ENCODE results near the gene LRRK2. TPM values are rescaled to one million over a fixed set of nuclear protein-coding genes. Genes with fewer than 3 reads are reported as not detected.

LRRK2 gene
- polyA plus RNA-seq, 1 donor (not counting 4 experiments of a cell fraction or from before 2014, with no cell fraction given), result 0.25 TPM

GRCh38 chr12:40376533-40377267, 151.9 kb downstream of the LRRK2 start:
- no peaks in the 10 kb centered on the region for H4K20me1 ChIP-seq (ENCODE audit: control insufficient read depth, extremely low read depth, insufficient read depth, low read length)
- TF ChIP-seq EZH2 (IDR thresholded peaks at IDR 0.05; ENCODE audit: low read length) (no peak), CTCF (optimal IDR thresholded peaks at IDR 0.05 in 1 of 3, IDR thresholded peaks at IDR 0.05 in 1 of 3, conservative IDR thresholded peaks at IDR 0.05 in 1 of 3; ENCODE audit: extremely low read depth in 1 of 3, insufficient read depth in 2 of 3, low read length in 3 of 3) (no peak)
- H3K9me1 ChIP-seq (ENCODE audit: control insufficient read depth, extremely low read depth, insufficient read depth, low read length), result no peaks in the 10 kb centered on the region
- dilution Hi-C loops (cut with MboI; ENCODE audit: extremely low pct_ligation_motif_present, low sequenced_read_pairs), result no loop called here
- no peak overlapping the region for H3K27ac ChIP-seq (ENCODE audit: control insufficient read depth, insufficient read depth, low read length)
- DNase-seq (ENCODE audit: low read depth, low spot score), result no peak
- H3K79me2 ChIP-seq (ENCODE audit: control insufficient read depth, insufficient read depth, low read length), result no peaks in the 10 kb centered on the region
- H3K4me2 ChIP-seq (ENCODE audit: control insufficient read depth, extremely low read depth, insufficient read depth, low read depth, low read length), result no peak overlapping the region
- no peak overlapping the region for H2AFZ ChIP-seq (ENCODE audit: control insufficient read depth, low read length)
- H3K9ac ChIP-seq (ENCODE audit: control insufficient read depth, extremely low read depth, insufficient read depth, low read length), result no peak overlapping the region
- no peaks in the 10 kb centered on the region for H3K4me1 ChIP-seq (ENCODE audit: control insufficient read depth, extremely low read depth, insufficient read depth, low read length)
- H3K36me3 ChIP-seq (ENCODE audit: control insufficient read depth in 2 of 2, extremely low read depth in 1 of 2, insufficient read depth in 2 of 2, low read length in 2 of 2), result no peaks in the 10 kb centered on the region
- no peaks in the 10 kb centered on the region for H3K27me3 ChIP-seq (ENCODE audit: control insufficient read depth, extremely low read depth, insufficient read depth, low read length)
- H3K9me3 ChIP-seq (ENCODE audit: control insufficient read depth, low read depth, low read length), result no peaks in the 10 kb centered on the region
- no peak for FAIRE-seq
- H3K4me3 ChIP-seq (ENCODE audit: control insufficient read depth in 2 of 3, extremely low read depth in 1 of 3, insufficient read depth in 2 of 3, low read depth in 1 of 3, low read length in 3 of 3), result no peak overlapping the region

DNA sequence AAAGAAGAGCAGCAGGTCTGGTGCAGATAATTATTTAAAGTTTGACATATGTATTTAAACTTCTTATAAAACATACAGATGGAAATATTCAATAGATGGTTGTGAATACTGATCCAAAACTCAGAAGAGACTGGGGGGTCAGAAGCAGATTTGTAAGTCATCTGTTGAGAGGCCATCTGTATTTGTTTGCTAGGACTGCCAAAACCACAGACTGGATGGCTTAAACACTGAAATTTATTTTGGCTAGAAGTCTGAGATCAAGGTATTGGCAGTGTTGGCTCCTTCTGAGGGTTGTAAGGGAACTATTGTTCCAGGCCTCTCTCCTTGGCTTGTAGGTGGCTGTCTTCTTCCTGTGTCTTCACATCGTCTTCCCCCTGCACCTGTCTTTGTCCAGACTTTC, 153.9 kb downstream of the LRRK2 start:
- dilution Hi-C loops (cut with MboI; ENCODE audit: extremely low pct_ligation_motif_present, low sequenced_read_pairs), result no loop called here
- H4K20me1 ChIP-seq (ENCODE audit: control insufficient read depth, extremely low read depth, insufficient read depth, low read length), result no peaks in the 10 kb centered on the region
- FAIRE-seq, result no peak
- H3K4me3 ChIP-seq (ENCODE audit: control insufficient read depth in 2 of 3, extremely low read depth in 1 of 3, insufficient read depth in 2 of 3, low read depth in 1 of 3, low read length in 3 of 3), result no peak overlapping the region
- no peak for DNase-seq (ENCODE audit: low read depth, low spot score)
- H3K9ac ChIP-seq (ENCODE audit: control insufficient read depth, extremely low read depth, insufficient read depth, low read length), result no peak overlapping the region
- H3K27ac ChIP-seq (ENCODE audit: control insufficient read depth, insufficient read depth, low read length), result no peak overlapping the region
- no peaks in the 10 kb centered on the region for H3K9me3 ChIP-seq (ENCODE audit: control insufficient read depth, low read depth, low read length)
- no peak overlapping the region for H2AFZ ChIP-seq (ENCODE audit: control insufficient read depth, low read length)
- H3K9me1 ChIP-seq (ENCODE audit: control insufficient read depth, extremely low read depth, insufficient read depth, low read length), result no peaks in the 10 kb centered on the region
- H3K4me2 ChIP-seq (ENCODE audit: control insufficient read depth, extremely low read depth, insufficient read depth, low read depth, low read length), result no peak overlapping the region
- H3K27me3 ChIP-seq (ENCODE audit: control insufficient read depth, extremely low read depth, insufficient read depth, low read length), result no peaks in the 10 kb centered on the region
- no peaks in the 10 kb centered on the region for H3K36me3 ChIP-seq (ENCODE audit: control insufficient read depth in 2 of 2, extremely low read depth in 1 of 2, insufficient read depth in 2 of 2, low read length in 2 of 2)
- TF ChIP-seq EZH2 (IDR thresholded peaks at IDR 0.05; ENCODE audit: low read length) (no peak), CTCF (optimal IDR thresholded peaks at IDR 0.05 in 1 of 3, IDR thresholded peaks at IDR 0.05 in 1 of 3, conservative IDR thresholded peaks at IDR 0.05 in 1 of 3; ENCODE audit: extremely low read depth in 1 of 3, insufficient read depth in 2 of 3, low read length in 3 of 3) (no peak)
- no peaks in the 10 kb centered on the region for H3K79me2 ChIP-seq (ENCODE audit: control insufficient read depth, insufficient read depth, low read length)
- H3K4me1 ChIP-seq (ENCODE audit: control insufficient read depth, extremely low read depth, insufficient read depth, low read length), result no peaks in the 10 kb centered on the region

Data from keratinocyte (primary cell).